Esophagus (tissue), 2 donors: ENCODE data around the gene SHROOM2. TPM values are rescaled to one million over a fixed set of nuclear protein-coding genes. Genes with fewer than 3 reads are reported as not detected.

Experiments
- H3K27ac ChIP-seq, 2 donors: one replicate each; pipeline ENCODE4 v1.5.1; 2013; ENCODE audit warnings: low read depth in 2 of 2, mild to moderate bottlenecking in 2 of 2, inconsistent platforms in 1 of 2, low read length in 1 of 2, moderate library complexity in 1 of 2
- H3K27me3 ChIP-seq, 2 donors: one replicate each; pipeline ENCODE4 v1.6.1; 2013; ENCODE audit warnings: low read length in 2 of 2, control low read depth in 1 of 2, mild to moderate bottlenecking in 1 of 2; ENCODE audit not compliant: insufficient read depth in 2 of 2, control insufficient read depth in 1 of 2
- H3K36me3 ChIP-seq, 2 donors: one replicate each; pipeline ENCODE4 v1.6.1; 2013; ENCODE audit warnings: low read length in 1 of 2; ENCODE audit not compliant: control insufficient read depth in 2 of 2, insufficient read depth in 2 of 2
- H3K4me1 ChIP-seq, 2 donors: one replicate each; pipeline ENCODE4 v1.6.1; 2013; ENCODE audit warnings: low read length in 1 of 2; ENCODE audit not compliant: control insufficient read depth in 2 of 2, insufficient read depth in 2 of 2
- H3K4me3 ChIP-seq, 2 donors: one replicate each; pipeline ENCODE4 v1.5.1; 2013; ENCODE audit warnings: low read length in 2 of 2, mild to moderate bottlenecking in 2 of 2, low read depth in 1 of 2, moderate library complexity in 1 of 2
- H3K9me3 ChIP-seq, 2 donors: one replicate each; pipeline ENCODE4 v1.6.1; 2013; ENCODE audit warnings: mild to moderate bottlenecking in 2 of 2, low read depth in 1 of 2, low read length in 1 of 2, moderate library complexity in 1 of 2; ENCODE audit not compliant: control insufficient read depth in 2 of 2, insufficient read depth in 1 of 2
- WGBS, 2 donors: extraction: QIAGEN DNeasy Blood & Tissue Kit; methylation state at CpG; one replicate each; pipeline ENCODE4 v1.1.7; 2013; 5-methylcytosine and 5-hydroxymethylcytosine counted together
- polyA plus RNA-seq, 2 donors: library from polyadenylated mRNA; stranded (reverse); fragments of 200-250 nt; gene quantifications; one replicate each; pipeline ENCODE4 v1.2.3, GENCODE V29; 2013
- donor health status: healthy with polysubstance abuse.
- donor health status: Bipolar disorder and iron deficiency.

SHROOM2 gene
- polyA plus RNA-seq, 2 donors, result 3.3 to 3.8 TPM

DNA sequence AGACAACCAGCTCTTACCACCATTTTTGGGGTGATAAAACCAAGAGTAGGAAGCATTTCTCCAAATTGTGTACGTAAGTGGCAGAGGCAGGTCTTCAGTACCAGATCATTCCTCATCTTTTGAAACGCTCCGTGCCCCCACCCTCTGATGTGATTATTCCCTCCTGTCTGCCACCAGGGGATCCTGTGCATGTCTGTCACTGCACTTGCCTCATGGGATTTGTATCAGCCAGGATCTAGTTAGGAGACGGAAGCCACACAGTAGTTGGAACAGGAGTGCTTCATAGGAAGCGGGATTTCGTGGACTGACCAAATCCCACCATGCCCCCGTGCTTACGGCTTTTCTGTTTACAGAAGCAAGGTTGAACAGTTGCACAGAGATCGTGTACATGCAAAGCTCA is 75.5 kb downstream of the SHROOM2 start:
- Histone ChIP-seq H3K4me3 (no peak overlapping the region), H3K36me3 (no peaks in the 10 kb centered on the region)
- WGBS, 2 donors, result 88 to 91% methylated on average over 9 of the region's 9 CpGs

DNA sequence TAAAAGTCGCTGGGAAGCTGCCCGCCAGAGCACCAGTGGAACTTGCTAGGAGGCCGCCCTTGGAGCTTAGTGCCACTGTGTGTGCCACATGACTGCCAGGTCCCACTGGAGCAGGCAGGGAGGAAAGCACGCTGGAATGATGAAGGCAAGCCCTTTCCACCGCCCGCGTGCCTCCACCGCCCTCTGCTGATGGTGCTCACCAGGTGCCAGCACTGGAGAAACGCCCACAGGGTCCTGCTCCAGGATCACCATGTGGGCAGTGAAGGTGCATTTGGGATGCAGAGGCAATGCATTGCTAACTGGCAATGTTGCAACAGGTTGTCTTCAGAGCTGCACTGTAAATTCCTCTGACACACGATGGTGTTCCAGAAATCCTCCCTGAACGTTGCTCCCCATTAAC is 76.3 kb downstream of the SHROOM2 start:
- peaks cover 0 to 10% of the 10 kb centered on the region in 2 donors for H3K9me3 ChIP-seq
- WGBS, 2 donors, result 89 to 93% methylated on average over 11 of the region's 11 CpGs
- H3K36me3 ChIP-seq, result no peaks in the 10 kb centered on the region
- no peak overlapping the region for H3K27ac ChIP-seq
- no peaks in the 10 kb centered on the region for H3K27me3 ChIP-seq
- peaks cover 0 to 2% of the 10 kb centered on the region in 2 donors for H3K4me1 ChIP-seq
- H3K4me3 ChIP-seq, result no peak overlapping the region

More for the DNA sequence above, 75.5 kb downstream of the SHROOM2 start:
- Histone ChIP-seq H3K9me3 (peaks cover 0 to 10% of the 10 kb centered on the region in 2 donors), H3K4me1 (peaks cover 0 to 2% of the 10 kb centered on the region in 2 donors), H3K27me3 (no peaks in the 10 kb centered on the region), H3K27ac (no peak overlapping the region)

GRCh38 chrX:9862953-9863352 is 76.7 kb downstream of the SHROOM2 start:
- H3K9me3 ChIP-seq, result peaks cover 0 to 10% of the 10 kb centered on the region in 2 donors
- H3K36me3 ChIP-seq, result no peaks in the 10 kb centered on the region
- peaks cover 0 to 2% of the 10 kb centered on the region in 2 donors for H3K4me1 ChIP-seq
- no peak overlapping the region for H3K4me3 ChIP-seq
- H3K27ac ChIP-seq, result no peak overlapping the region
- no peaks in the 10 kb centered on the region for H3K27me3 ChIP-seq
- WGBS, 2 donors, result 90 to 92% methylated on average over 7 of the region's 7 CpGs

GRCh38 chrX:9864011-9864410 is 77.8 kb downstream of the SHROOM2 start:
- H3K36me3 ChIP-seq, result no peaks in the 10 kb centered on the region
- no peak overlapping the region for H3K4me3 ChIP-seq
- WGBS, 2 donors, result 71 to 78% methylated on average over 10 of the region's 10 CpGs
- peaks cover 0 to 10% of the 10 kb centered on the region in 2 donors for H3K9me3 ChIP-seq
- H3K4me1 ChIP-seq, result peaks cover 0 to 2% of the 10 kb centered on the region in 2 donors
- no peaks in the 10 kb centered on the region for H3K27me3 ChIP-seq
- no peak overlapping the region for H3K27ac ChIP-seq

- Histone ChIP-seq H3K27ac (no peak overlapping the region), H3K4me1 (peaks cover 0 to 2% of the 10 kb centered on the region in 2 donors), H3K9me3 (peaks cover 0 to 10% of the 10 kb centered on the region in 2 donors), H3K36me3 (no peaks in the 10 kb centered on the region), H3K4me3 (no peak overlapping the region), H3K27me3 (no peaks in the 10 kb centered on the region)
- WGBS, 2 donors, result 69 to 76% methylated on average over 12 of the region's 12 CpGs
Measured at GRCh38 chrX:9865804-9866472, 79.7 kb downstream of the SHROOM2 start.

DNA sequence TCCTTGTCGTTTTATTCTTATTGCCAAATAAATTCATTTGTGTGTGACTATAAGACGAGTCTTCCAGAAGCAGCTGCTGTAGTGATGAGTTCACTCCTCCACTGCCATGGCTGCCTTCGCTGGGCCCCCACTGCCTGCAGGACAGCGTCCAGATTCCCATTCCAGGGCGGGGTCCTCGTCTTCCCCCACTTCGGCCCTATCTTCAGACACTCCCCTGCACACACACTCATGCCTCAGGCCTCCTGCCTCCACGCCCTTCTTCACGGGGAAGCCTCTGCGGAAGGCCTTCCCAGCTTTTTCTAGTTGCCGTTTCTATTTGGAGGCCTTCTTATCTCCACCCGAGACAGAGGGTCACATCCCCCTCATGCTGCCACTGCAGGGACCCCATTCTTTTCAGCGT is 80.4 kb downstream of the SHROOM2 start:
- no peaks in the 10 kb centered on the region for H3K27me3 ChIP-seq
- 40 to 53% methylated on average over 13 of the region's 13 CpGs for WGBS, 2 donors
- no peak overlapping the region for H3K27ac ChIP-seq
- no peaks in the 10 kb centered on the region for H3K36me3 ChIP-seq
- peaks cover 0 to 10% of the 10 kb centered on the region in 2 donors for H3K9me3 ChIP-seq
- H3K4me3 ChIP-seq, result no peak overlapping the region
- peaks cover 0 to 2% of the 10 kb centered on the region in 2 donors for H3K4me1 ChIP-seq

DNA sequence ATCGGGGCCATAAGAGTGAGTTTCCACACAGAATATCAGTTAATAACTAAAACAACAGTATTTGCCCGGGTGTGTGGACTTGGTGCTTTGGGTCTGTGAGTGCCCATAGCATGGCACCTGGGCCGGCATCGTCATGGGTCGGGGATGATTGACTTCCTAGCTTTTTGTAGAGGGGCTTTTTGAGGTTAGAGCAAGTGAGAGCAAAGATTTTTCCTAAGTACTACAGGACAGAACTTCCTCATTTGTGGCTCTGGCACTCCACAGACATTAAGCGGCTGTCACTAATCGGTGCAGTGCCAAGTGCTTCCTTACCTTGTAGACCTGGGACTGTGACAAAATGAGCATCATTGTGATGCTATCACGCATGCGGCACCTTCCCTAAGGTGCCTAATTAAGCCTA is 81.0 kb downstream of the SHROOM2 start:
- peak overlapping the region in 1 of 2 donors; percentile 3 for H3K27ac ChIP-seq
- 64 to 68% methylated on average over 9 of the region's 9 CpGs for WGBS, 2 donors
- H3K4me3 ChIP-seq, result no peak overlapping the region
- H3K36me3 ChIP-seq, result no peaks in the 10 kb centered on the region
- peaks cover 0 to 2% of the 10 kb centered on the region in 2 donors for H3K4me1 ChIP-seq
- H3K9me3 ChIP-seq, result peaks cover 0 to 8% of the 10 kb centered on the region in 2 donors
- no peaks in the 10 kb centered on the region for H3K27me3 ChIP-seq

GRCh38 chrX:9867753-9868152 is 81.5 kb downstream of the SHROOM2 start:
- H3K4me1 ChIP-seq, result peaks cover 0 to 2% of the 10 kb centered on the region in 2 donors
- peaks cover 0 to 3% of the 10 kb centered on the region in 2 donors for H3K9me3 ChIP-seq
- no peaks in the 10 kb centered on the region for H3K36me3 ChIP-seq
- no peak overlapping the region for H3K27ac ChIP-seq
- no peak overlapping the region for H3K4me3 ChIP-seq
- no peaks in the 10 kb centered on the region for H3K27me3 ChIP-seq
- 52 to 61% methylated on average over 4 of the region's 4 CpGs for whole genome bisulfite sequencing, 2 donors

DNA sequence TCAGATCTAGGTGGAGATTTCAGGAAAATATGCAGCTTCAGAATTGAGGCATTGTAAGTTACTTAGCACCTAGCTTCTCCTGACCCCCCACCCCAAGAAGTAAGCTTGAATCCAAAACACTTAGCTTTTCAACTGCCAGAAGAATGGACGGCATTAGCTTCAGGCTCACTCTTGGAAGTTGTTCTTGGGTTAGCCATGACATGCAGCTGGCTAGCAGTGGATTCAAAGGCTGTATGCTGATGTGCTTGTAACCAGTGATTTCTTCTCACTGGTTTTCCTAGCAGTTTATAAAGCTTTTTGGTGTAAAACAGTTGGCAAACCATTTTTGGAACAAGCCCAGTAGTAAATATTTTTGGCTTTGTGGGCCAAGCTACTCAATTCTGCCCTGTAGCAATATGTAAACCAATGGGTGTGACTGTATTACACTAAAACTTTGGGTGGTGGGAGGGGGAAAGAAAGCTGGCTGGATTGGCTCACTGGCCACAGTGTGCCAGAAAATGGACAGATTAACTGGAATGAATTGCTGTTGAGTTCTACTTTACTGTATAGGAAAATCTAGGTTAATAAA is 85.6 kb downstream of the SHROOM2 start:
- Histone ChIP-seq H3K4me1 (no peaks in the 10 kb centered on the region), H3K27ac (no peak overlapping the region), H3K27me3 (no peaks in the 10 kb centered on the region), H3K36me3 (no peaks in the 10 kb centered on the region), H3K4me3 (no peak overlapping the region), H3K9me3 (peaks cover 0 to 2% of the 10 kb centered on the region in 2 donors)
- WGBS, 2 donors, result 38 to 76% methylated on average over 1 of the region's 1 CpG

DNA sequence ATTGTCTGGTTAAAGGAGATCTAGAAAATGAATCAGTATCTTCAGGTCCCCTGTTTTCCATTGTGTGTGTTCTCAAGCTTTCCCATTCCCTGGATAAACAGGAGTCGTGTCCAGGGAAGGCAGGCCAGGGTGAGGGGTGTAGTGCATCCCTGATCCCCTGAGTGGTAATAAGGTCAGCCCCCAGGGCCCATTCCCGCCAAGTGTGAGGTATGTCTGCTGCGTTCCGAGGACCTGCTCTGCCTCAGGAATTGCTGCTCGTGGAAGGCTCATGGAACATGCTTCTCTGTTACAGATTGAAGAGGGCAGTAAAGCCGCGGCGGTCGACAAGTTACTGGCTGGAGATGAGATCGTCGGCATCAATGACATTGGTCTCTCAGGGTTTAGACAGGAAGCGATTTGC is 87.1 kb downstream of the SHROOM2 start:
- Histone ChIP-seq H3K36me3 (no peaks in the 10 kb centered on the region), H3K4me1 (no peaks in the 10 kb centered on the region), H3K27ac (no peak overlapping the region), H3K9me3 (peaks cover 0 to 2% of the 10 kb centered on the region in 2 donors), H3K27me3 (no peaks in the 10 kb centered on the region), H3K4me3 (no peak overlapping the region)
- 91 to 96% methylated on average over 12 of the region's 12 CpGs for WGBS, 2 donors
